Measurements from ENCODE around the gene RYK. TPM values are rescaled to one million over a fixed set of nuclear protein-coding genes. Genes with fewer than 3 reads are reported as not detected.

RYK gene
- total and polyA plus RNA-seq, 2 donors (not counting 3 experiments of a cell fraction or from before 2014, with no cell fraction given): 23.8 to 48.3 TPM

DNA sequence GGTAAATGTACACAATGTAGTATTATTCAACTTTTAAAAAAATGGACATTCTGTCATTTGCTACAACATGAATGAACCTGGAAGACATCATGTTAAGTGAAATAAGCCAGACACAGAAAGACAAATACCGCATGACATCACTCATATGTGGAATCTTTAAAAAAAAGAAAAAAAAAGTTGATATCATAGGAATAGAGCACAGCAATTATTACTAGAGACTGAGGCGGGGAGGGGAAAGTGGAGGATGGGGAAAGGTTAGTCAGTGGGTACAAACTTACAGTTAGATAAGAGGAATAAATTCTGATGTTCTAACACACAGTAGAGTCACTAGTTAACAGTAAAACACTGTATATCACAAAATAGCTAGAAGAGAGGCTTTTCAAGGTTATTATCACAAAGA lies 22.2 kb downstream of the RYK start:
- Histone ChIP-seq H2AFZ (ENCODE audit: low read depth, low read length) (no peak overlapping the region), H3K4me3 (replicated peaks in 1 of 3; ENCODE audit: insufficient read depth in 1 of 3, low read depth in 1 of 3, low read length in 3 of 3) (no peak overlapping the region), H3K27me3 (ENCODE audit: control insufficient read depth in 2 of 2, insufficient read depth in 2 of 2, low read length in 2 of 2) (no peaks in the 10 kb centered on the region), H4K20me1 (replicated peaks; ENCODE audit: control insufficient read depth, extremely low read depth, insufficient read depth, low read length) (peaks cover 15% of the 10 kb centered on the region), H3K79me2 (ENCODE audit: control insufficient read depth, insufficient read depth, low read length) (peaks cover 76% of the 10 kb centered on the region), H3K4me1 (ENCODE audit: control insufficient read depth, extremely low read depth, insufficient read depth, low read length) (peaks cover 3% of the 10 kb centered on the region), H3K9me3 (replicated peaks; ENCODE audit: control insufficient read depth, insufficient read depth, low read length) (no peaks in the 10 kb centered on the region), H3K9ac (replicated peaks; ENCODE audit: extremely low read depth, insufficient read depth, low read length) (no peak overlapping the region), H3K9me1 (replicated peaks; ENCODE audit: control insufficient read depth, extremely low read depth, insufficient read depth, low read length) (peaks cover 5% of the 10 kb centered on the region), H3K4me2 (ENCODE audit: insufficient read depth, low read length) (no peak overlapping the region), H3K27ac (ENCODE audit: insufficient read depth, low read depth, low read length) (no peak overlapping the region), H3K36me3 (ENCODE audit: control insufficient read depth in 2 of 2, extremely low read depth in 1 of 2, insufficient read depth in 2 of 2, low read length in 2 of 2) (no peaks in the 10 kb centered on the region)
- POLR2A ChIA-PET: no interaction called here
- BruUV-seq (replicated peaks): no TSS peak
- DNase-seq (ENCODE audit: low read depth, low spot score): no peak
- dilution Hi-C loops (cut with MboI; ENCODE audit: extremely low pct_ligation_motif_present, low sequenced_read_pairs) (no loop called here), intact Hi-C loops (cut with micrococcal nuclease) (no loop called here)
- no peak for TF ChIP-seq POLR2A (IDR thresholded peaks at IDR 0.05; ENCODE audit: low read depth, low read length)
- no peak for TF ChIP-seq GATA2 (IDR thresholded peaks at IDR 0.05; ENCODE audit: insufficient read depth, insufficient read length, low read depth, low read length)
- TF ChIP-seq MAX (IDR thresholded peaks at IDR 0.05; ENCODE audit: insufficient read depth, insufficient read length): no peak
- TF ChIP-seq MYC (IDR thresholded peaks at IDR 0.05; ENCODE audit: low read depth, low read length): no peak
- TF ChIP-seq EZH2 (IDR thresholded peaks at IDR 0.05; ENCODE audit: borderline replicate concordance, low read depth, low read length, severe bottlenecking): no peak
- TF ChIP-seq, protein P1, sequence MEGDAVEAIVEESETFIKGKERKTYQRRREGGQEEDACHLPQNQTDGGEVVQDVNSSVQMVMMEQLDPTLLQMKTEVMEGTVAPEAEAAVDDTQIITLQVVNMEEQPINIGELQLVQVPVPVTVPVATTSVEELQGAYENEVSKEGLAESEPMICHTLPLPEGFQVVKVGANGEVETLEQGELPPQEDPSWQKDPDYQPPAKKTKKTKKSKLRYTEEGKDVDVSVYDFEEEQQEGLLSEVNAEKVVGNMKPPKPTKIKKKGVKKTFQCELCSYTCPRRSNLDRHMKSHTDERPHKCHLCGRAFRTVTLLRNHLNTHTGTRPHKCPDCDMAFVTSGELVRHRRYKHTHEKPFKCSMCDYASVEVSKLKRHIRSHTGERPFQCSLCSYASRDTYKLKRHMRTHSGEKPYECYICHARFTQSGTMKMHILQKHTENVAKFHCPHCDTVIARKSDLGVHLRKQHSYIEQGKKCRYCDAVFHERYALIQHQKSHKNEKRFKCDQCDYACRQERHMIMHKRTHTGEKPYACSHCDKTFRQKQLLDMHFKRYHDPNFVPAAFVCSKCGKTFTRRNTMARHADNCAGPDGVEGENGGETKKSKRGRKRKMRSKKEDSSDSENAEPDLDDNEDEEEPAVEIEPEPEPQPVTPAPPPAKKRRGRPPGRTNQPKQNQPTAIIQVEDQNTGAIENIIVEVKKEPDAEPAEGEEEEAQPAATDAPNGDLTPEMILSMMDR (IDR thresholded peaks at IDR 0.05; ENCODE audit: extremely low read depth in 1 of 2, insufficient read depth in 1 of 2, low read depth in 1 of 2, low read length in 2 of 2): no peak
- no peak for TF ChIP-seq JUN (IDR thresholded peaks at IDR 0.05; ENCODE audit: borderline replicate concordance, insufficient read depth, insufficient read length, low read depth)
- TF ChIP-seq POLR2AphosphoS5 (IDR thresholded peaks at IDR 0.05; ENCODE audit: insufficient read depth, low read depth, low read length): no peak
- TF ChIP-seq FOS (IDR thresholded peaks at IDR 0.05; ENCODE audit: borderline replicate concordance, insufficient read depth, low read length): no peak
- no peak for FAIRE-seq
- CTCF ChIA-PET: interaction anchor here (1.2 kb wide), 2 partner anchors 15 to 298 kb away, joined by 3 read pairs; no protein-coding TSS in a partner anchor

All from endothelial cell of umbilical vein (primary cell).